C4-2B (cell line): ENCODE results near the gene HFE.

Experiments
- CTCF ChIP-seq: fragments of 450-650 bp; conservative IDR thresholded peaks from 2 replicates; pipeline ENCODE4 v1.5.1; 2017; ENCODE audit warnings: mild to moderate bottlenecking
- ZFX ChIP-seq: fragments of 450-650 bp; IDR thresholded peaks from 2 replicates; pipeline ENCODE4 v1.6.1; 2017

GRCh38 chr6:26094036-26094435, 6.8 kb downstream of the HFE start:
- TF ChIP-seq CTCF, result no peak
- TF ChIP-seq ZFX, result no peak
